GM21717 (cell line): ENCODE measurements around the gene TBCK.
"Not testable (repeated sequence)": the region's sequence is repeated elsewhere in the genome, so short reads cannot be mapped to it uniquely, and the experiment has no call there.

Source experiments
- ATAC-seq: cut with Tn5 transposase; IDR thresholded peaks from one replicate; pipeline ENCODE4 v1.9.1; 2021; ENCODE audit warnings: mild to moderate bottlenecking, moderate library complexity; ENCODE audit not compliant: unreplicated experiment

TBCK gene

GRCh38 chr4:106132045-106132444, 184.0 kb downstream of the TBCK start:
- ATAC-seq, result no peak

DNA sequence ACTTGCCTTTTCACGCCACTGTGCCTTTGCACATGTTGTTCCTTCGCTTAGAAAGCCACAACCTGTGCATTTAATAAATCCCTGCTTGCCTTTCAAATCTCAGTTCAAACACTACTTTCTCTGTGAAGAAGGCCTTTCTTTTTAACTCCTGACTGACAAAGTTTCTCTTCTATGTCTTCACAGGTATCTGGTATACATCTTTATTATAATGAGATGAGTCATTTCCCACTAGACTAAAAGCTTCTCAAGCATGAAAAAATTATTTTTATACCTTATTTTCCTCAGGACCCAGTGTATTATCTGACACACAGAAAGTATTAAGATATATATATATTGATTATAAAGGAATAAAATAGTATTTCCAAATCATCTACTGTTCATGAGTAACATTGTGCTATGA, 189.9 kb downstream of the TBCK start:
- no peak for ATAC-seq

DNA sequence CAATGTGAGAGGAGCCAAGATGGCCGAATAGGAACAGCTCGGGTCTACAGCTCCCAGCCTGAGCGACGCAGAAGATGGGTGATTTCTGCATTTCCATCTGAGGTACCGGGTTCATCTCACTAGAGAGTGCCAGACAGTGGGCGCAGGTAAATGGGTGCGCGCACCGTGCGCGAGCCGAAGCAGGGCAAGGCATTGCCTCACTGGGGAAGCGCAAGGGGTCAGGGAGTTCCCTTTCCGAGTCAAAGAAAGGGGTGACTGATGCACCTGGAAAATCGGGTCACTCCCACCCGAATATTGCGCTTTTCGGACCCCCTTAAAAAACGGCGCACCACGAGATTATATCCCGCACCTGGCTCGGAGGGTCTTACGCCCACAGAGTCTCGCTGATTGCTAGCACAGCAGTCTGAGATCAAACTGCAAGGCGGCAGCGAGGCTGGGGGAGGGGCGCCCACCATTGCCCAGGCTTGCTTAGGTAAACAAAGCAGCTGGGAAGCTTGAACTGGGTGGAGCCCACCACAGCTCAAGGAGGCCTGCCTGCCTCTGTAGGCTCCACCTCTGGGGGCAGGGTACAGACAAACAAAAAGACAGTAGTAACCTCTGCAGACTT, 196.0 kb downstream of the TBCK start:
- ATAC-seq, result not testable (repeated sequence)

- no peak for ATAC-seq
Measured at GRCh38 chr4:106116025-106116424, 200.0 kb downstream of the TBCK start.

- ATAC-seq, result no peak
Measured at GRCh38 chr4:106114270-106114669, 201.7 kb downstream of the TBCK start.

DNA sequence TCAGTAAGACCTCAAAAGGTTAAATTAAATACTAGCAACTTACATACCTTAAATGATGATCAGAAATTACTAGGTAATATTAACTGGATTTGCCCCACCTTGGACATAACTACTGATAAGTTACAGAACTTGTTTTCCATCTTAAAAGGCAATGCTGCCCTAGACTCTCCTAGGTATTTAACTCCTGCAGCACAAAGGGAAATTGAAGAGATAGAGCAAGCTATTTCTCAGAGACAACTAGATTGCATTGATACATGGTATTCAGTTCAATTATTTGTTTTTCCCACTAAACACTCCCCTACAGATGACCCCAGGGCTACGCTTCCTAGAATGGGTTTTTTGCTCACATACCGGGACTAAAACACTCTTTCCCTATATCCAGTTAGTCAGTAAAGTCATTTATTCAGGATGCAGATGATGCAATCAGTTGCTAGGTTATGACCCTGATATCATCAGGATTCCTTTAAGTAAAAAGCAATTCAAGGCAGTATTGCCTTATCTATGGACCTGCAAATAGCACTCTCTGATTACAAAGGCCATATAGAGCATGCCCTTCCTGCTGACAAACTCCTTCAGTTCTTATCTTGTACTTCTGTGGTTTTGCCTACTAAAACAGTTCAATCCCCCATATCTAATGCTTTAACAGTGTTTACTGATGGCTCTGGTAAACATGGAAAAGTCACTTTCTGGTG, 204.1 kb downstream of the TBCK start:
- not testable (repeated sequence) for ATAC-seq

DNA sequence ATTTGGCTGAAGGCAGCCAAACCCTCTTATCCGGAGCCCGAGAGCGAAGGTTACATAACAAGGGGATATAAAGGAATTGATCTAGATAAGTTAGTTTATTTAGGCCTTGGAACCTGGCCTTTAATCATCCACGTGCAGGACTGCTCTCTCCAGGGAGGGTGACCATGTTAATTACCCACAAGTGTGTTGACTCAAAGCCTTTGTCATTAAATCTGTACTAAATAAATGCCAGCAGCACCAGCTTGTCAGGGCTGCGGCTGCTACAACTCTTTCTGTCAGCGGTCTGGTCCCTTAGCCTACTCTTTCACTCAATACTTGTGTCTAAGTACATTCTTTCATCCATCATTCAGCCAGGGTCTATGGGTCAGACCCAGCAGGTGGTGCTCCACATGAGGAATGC, 206.1 kb downstream of the TBCK start:
- ATAC-seq, result no peak

DNA sequence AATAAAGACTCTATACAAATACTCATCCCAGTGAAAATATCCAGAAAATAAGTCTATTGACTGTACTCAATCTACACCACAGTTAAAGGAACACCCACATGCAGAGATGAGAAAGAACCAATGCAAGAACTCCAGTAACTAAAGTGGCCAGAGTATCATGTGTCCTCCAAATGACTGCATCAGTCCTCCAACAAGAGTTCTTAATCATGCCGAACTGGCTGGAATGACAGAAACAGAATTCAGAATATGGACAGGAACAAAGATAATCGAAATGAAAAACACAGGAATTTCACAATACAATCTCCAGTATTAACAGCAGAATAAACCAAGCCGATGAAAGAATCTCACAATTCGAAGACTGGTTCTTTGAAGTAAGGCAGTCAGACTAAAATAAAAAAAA, 210.3 kb downstream of the TBCK start:
- no peak for ATAC-seq

DNA sequence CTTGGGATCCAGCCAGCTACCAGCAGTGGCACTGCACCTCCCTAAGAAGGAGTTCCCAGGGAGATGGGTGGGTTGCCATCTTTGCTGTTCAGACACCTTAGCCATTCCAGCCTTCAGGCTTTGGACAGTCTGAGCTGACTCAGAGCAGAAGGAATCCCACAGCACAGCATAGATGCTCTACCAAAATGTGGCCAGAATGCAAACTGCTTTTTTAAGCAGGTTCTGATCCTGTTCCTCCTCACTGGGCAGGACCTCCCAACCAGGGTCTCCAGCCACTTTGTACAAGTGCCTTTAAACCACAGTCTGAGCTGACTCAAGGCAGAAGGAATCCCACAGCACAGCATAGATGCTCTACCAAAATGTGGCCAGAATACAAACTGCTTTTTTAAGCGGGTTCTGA, 211.7 kb downstream of the TBCK start:
- no peak for ATAC-seq

DNA sequence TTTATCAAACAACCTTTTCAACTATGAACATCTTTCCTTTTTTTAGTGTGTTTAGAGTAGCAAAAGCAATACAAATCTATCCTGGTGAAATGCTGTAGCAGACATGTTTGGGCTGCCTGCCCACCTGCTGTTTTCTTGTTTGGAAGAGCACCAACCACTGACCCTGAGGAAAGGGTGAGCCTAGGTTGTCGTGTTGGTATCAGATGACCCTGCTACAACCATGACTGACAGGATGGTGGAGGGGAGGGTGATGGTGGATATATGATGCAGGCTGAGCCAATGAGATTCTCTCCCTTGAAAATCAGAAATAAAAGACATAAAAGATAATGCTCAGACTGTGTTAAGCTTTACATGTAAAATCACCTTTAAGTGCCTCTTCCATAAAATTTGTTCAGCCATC, 219.6 kb downstream of the TBCK start:
- no peak for ATAC-seq

DNA sequence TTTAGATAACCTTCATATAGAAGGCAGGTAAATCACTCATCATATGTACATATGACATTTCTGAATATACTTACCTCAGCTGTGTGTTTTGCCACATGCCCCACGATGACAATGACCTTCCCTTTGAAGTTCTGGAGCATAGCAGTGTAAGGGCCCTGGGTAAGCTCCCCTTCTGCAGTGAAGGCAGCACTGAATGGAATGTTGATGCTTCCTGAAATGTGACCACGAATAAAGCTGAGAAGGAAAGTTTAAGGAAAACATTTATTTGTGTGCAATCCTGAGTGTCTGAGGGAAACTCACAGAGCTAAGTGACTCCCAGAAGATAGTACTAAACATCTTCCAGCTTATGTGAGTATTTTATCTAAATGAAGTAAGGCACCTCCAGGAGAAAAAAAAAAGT, 220.6 kb downstream of the TBCK start:
- ATAC-seq, result no peak

- no peak for ATAC-seq
Measured at GRCh38 chr4:106092361-106093040, 223.5 kb downstream of the TBCK start.

DNA sequence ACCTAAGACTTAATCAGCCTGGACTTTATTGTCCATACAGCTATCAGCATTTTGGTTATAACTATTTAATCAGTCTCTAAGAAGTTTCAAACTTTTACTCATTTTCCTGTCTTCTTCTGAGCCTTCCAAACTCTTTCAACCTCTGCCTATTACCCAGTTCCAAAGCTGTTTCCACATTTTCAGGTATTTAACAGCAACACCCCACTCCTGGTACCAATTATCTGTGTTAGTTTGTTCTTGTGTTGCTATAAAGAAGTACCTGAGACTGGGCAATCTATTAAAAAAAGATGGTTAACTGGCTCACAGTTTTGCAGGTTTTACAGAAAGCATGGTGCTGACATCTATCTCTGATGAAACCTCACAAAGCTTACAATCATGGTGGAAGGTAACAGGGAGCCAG, 225.2 kb downstream of the TBCK start:
- no peak for ATAC-seq

- no peak for ATAC-seq
Measured at GRCh38 chr4:106083065-106083464, 232.9 kb downstream of the TBCK start.

DNA sequence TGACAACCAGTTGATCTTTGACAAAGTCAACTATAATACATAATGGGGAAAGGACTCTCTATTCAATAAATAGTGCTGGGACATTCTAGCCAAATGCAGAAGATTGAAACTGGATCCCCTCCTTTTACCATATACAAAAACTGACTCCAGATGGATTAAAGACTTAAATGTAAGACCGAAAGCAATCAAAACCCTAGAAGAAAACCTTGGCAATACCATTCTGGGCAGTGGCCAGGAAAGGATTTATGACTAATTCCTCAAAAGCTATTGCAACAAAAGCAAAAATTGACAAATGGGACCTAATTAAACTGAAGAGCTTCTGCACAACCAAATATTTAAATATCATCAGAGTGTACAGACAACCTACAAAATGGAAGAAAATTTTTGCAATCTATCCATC, 235.6 kb downstream of the TBCK start:
- no peak for ATAC-seq

GRCh38 chr4:106079616-106080015, 236.4 kb downstream of the TBCK start:
- no peak for ATAC-seq

- ATAC-seq, result no peak
Measured at GRCh38 chr4:106065018-106065417, 251.0 kb downstream of the TBCK start.

GRCh38 chr4:106063009-106063408, 253.0 kb downstream of the TBCK start:
- no peak for ATAC-seq

- ATAC-seq, result no peak
Measured at GRCh38 chr4:106062452-106062875, 253.5 kb downstream of the TBCK start.

GRCh38 chr4:106058921-106059320, 257.1 kb downstream of the TBCK start:
- ATAC-seq, result no peak

DNA sequence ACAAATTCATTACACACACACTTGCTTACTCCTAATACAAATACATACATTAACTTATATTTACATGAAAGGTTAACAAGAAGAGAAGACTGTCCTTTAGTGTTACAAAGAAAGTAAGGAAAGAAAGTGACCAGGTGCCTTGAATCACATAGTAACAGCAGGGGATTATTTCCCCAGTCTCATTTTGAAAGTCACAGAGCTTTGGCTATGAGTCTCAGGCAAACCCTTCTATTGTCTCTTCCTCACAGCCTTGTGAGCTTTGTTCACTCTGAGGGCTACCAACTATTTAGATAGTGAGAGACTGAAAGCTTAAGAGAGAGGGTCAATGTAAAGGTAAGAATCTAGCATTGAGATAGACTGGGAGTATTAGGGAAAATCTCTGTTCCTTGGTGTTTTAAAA, 259.1 kb downstream of the TBCK start:
- ATAC-seq, result no peak

DNA sequence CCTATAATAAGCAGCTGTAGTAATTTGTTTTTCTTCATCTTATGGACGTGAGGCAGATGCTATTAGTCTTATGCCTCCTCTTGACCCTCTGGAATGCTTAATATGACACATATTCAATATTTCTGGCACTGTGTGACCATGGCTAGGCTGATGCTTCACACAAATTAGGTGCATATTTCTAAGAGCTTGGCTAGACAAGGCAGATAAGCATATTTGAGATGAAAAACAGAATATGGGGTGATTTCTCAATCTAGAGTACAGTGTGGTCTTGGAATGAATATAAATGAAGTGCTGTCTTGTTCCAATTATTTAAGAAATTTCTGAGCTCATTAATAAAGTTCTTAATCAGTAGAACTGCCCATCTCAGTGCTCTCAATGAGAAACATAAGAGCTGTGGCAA, 264.5 kb downstream of the TBCK start:
- no peak for ATAC-seq
